ENCODE results near the gene AFG1L.

- no peak for TF ChIP-seq EZH2 (IDR thresholded peaks at IDR 0.05; ENCODE audit: insufficient read depth, poor library complexity, severe bottlenecking)
- no peak for TF ChIP-seq EZH2phosphoT487 (IDR thresholded peaks at IDR 0.05; ENCODE audit: insufficient read depth, low read depth)
Observed at GRCh38 chr6:108497883-108498282, 203.0 kb downstream of the AFG1L start.
